Fibroblast of lung (primary cell): Measurements from ENCODE around the gene ALPP.

ENCODE experiments used
- EZH2 ChIP-seq: IDR thresholded peaks from 2 replicates; pipeline ENCODE4 v1.5.1; 2012; ENCODE audit warnings: low read length, control low read depth, mild to moderate bottlenecking; ENCODE audit errors: missing control alignments
- TF ChIP-seq, protein P1 (sequence below), 2 donors: IDR thresholded peaks in 1 of 2; conservative IDR thresholded peaks in 1 of 2; 1 replicate in 1 of 2; 2 replicates in 1 of 2; pipeline ENCODE4 v1.5.1; 2011 to 2012; ENCODE audit warnings: low read length in 2 of 2, control low read depth in 1 of 2, inconsistent platforms in 1 of 2, low read depth in 1 of 2, mild to moderate bottlenecking in 1 of 2

DNA sequence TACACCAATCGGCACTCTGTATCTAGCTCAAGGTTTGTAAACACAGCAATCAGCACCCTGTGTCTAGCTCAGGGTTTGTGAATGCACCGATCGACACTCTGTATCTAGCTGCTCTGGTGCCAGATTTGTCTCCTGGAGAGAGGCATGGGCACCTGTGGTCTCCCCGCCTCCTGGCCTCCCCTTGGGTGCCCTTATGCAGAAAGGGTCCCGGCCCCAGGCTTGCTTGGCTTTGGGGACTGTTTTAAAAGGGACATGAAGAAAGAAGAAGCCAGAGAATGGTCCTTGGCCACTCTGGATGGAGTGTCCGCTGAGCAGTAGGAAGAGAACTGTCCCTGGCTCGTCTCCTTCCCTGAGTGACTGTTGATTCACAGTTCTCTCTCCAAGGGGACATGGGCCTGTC is 11.5 kb upstream of the ALPP start:
- TF ChIP-seq, protein P1, sequence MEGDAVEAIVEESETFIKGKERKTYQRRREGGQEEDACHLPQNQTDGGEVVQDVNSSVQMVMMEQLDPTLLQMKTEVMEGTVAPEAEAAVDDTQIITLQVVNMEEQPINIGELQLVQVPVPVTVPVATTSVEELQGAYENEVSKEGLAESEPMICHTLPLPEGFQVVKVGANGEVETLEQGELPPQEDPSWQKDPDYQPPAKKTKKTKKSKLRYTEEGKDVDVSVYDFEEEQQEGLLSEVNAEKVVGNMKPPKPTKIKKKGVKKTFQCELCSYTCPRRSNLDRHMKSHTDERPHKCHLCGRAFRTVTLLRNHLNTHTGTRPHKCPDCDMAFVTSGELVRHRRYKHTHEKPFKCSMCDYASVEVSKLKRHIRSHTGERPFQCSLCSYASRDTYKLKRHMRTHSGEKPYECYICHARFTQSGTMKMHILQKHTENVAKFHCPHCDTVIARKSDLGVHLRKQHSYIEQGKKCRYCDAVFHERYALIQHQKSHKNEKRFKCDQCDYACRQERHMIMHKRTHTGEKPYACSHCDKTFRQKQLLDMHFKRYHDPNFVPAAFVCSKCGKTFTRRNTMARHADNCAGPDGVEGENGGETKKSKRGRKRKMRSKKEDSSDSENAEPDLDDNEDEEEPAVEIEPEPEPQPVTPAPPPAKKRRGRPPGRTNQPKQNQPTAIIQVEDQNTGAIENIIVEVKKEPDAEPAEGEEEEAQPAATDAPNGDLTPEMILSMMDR (conservative IDR thresholded peaks at IDR 0.05 in 1 of 2, IDR thresholded peaks at IDR 0.05 in 1 of 2; ENCODE audit: low read depth in 1 of 2, low read length in 2 of 2), result no peak
- TF ChIP-seq EZH2, result no peak
